GM15510 (cell line): ENCODE measurements around the gene CDC42BPB.

Source experiments
- POLR2A ChIP-seq: IDR thresholded peaks from 3 replicates; pipeline ENCODE4 v1.6.1; 2011; ENCODE audit warnings: borderline replicate concordance; ENCODE audit not compliant: insufficient read length; ENCODE audit errors: extremely low read depth

The CDC42BPB gene

GRCh38 chr14:102892651-102893050 lies 164.7 kb downstream of the CDC42BPB start:
- no peak for TF ChIP-seq POLR2A

- no peak for TF ChIP-seq POLR2A
Observed at GRCh38 chr14:102891556-102891955, 165.8 kb downstream of the CDC42BPB start.

GRCh38 chr14:102891111-102891510 lies 166.2 kb downstream of the CDC42BPB start:
- no peak for TF ChIP-seq POLR2A

GRCh38 chr14:102889615-102890014 lies 167.7 kb downstream of the CDC42BPB start:
- no peak for TF ChIP-seq POLR2A

GRCh38 chr14:102888748-102889147 lies 168.6 kb downstream of the CDC42BPB start:
- no peak for TF ChIP-seq POLR2A

GRCh38 chr14:102885737-102886447 lies 171.5 kb downstream of the CDC42BPB start:
- no peak for TF ChIP-seq POLR2A

GRCh38 chr14:102883554-102883953 lies 173.8 kb downstream of the CDC42BPB start:
- TF ChIP-seq POLR2A, result no peak

GRCh38 chr14:102883089-102883541 lies 174.2 kb downstream of the CDC42BPB start:
- no peak for TF ChIP-seq POLR2A
